ENCODE results near the gene SCFD2. TPM values are rescaled to one million over a fixed set of nuclear protein-coding genes. Genes with fewer than 3 reads are reported as not detected.
"Not testable (repeated sequence)": the region's sequence is repeated elsewhere in the genome, so short reads cannot be mapped to it uniquely, and the experiment has no call there.

Gene SCFD2
- total and polyA plus RNA-seq, 2 donors (not counting 3 experiments of a cell fraction or from before 2014, with no cell fraction given), result 12.3 to 22.8 TPM

- CTCF ChIA-PET; H3K36me3 ChIP-seq (ENCODE audit: control insufficient read depth in 2 of 2, extremely low read depth in 1 of 2, insufficient read depth in 2 of 2, low read length in 2 of 2); H3K9me1 ChIP-seq (replicated peaks; ENCODE audit: control insufficient read depth, extremely low read depth, insufficient read depth, low read length); intact Hi-C loops (cut with micrococcal nuclease); H3K79me2 ChIP-seq (ENCODE audit: control insufficient read depth, insufficient read depth, low read length); H3K4me2 ChIP-seq (ENCODE audit: insufficient read depth, low read length); H3K4me3 ChIP-seq (replicated peaks in 1 of 3; ENCODE audit: insufficient read depth in 1 of 3, low read depth in 1 of 3, low read length in 3 of 3); H3K9me3 ChIP-seq (replicated peaks; ENCODE audit: control insufficient read depth, insufficient read depth, low read length); BruUV-seq (replicated peaks); H3K27ac ChIP-seq (ENCODE audit: insufficient read depth, low read depth, low read length); H3K27me3 ChIP-seq (ENCODE audit: control insufficient read depth in 2 of 2, insufficient read depth in 2 of 2, low read length in 2 of 2); H2AFZ ChIP-seq (ENCODE audit: low read depth, low read length); H3K4me1 ChIP-seq (ENCODE audit: control insufficient read depth, extremely low read depth, insufficient read depth, low read length); dilution Hi-C loops (cut with MboI; ENCODE audit: extremely low pct_ligation_motif_present, low sequenced_read_pairs); DNase-seq (ENCODE audit: low read depth, low spot score); POLR2A ChIA-PET; H3K9ac ChIP-seq (replicated peaks; ENCODE audit: extremely low read depth, insufficient read depth, low read length); FAIRE-seq; H4K20me1 ChIP-seq (replicated peaks; ENCODE audit: control insufficient read depth, extremely low read depth, insufficient read depth, low read length): not testable (repeated sequence)
Measured at GRCh38 chr4:53236624-53237023, 129.2 kb downstream of the SCFD2 start.

GRCh38 chr4:53235547-53235946 is 130.3 kb downstream of the SCFD2 start:
- ChIA-PET POLR2A (no interaction called here), CTCF (no interaction called here)
- no peak overlapping the region for H3K4me2 ChIP-seq (ENCODE audit: insufficient read depth, low read length)
- no peak overlapping the region for H3K27ac ChIP-seq (ENCODE audit: insufficient read depth, low read depth, low read length)
- no peaks in the 10 kb centered on the region for H3K9me3 ChIP-seq (replicated peaks; ENCODE audit: control insufficient read depth, insufficient read depth, low read length)
- no peak for FAIRE-seq
- TF ChIP-seq POLR2AphosphoS5 (IDR thresholded peaks at IDR 0.05; ENCODE audit: insufficient read depth, low read depth, low read length) (no peak), EZH2 (IDR thresholded peaks at IDR 0.05; ENCODE audit: borderline replicate concordance, low read depth, low read length, severe bottlenecking) (no peak), CTCF (IDR thresholded peaks at IDR 0.05; ENCODE audit: extremely low read depth in 1 of 2, insufficient read depth in 1 of 2, low read depth in 1 of 2, low read length in 2 of 2) (no peak), FOS (IDR thresholded peaks at IDR 0.05; ENCODE audit: borderline replicate concordance, insufficient read depth, low read length) (no peak), GATA2 (IDR thresholded peaks at IDR 0.05; ENCODE audit: insufficient read depth, insufficient read length, low read depth, low read length) (no peak), JUN (IDR thresholded peaks at IDR 0.05; ENCODE audit: borderline replicate concordance, insufficient read depth, insufficient read length, low read depth) (no peak), MYC (IDR thresholded peaks at IDR 0.05; ENCODE audit: low read depth, low read length) (no peak), POLR2A (IDR thresholded peaks at IDR 0.05; ENCODE audit: low read depth, low read length) (no peak), MAX (IDR thresholded peaks at IDR 0.05; ENCODE audit: insufficient read depth, insufficient read length) (no peak)
- no peaks in the 10 kb centered on the region for H3K79me2 ChIP-seq (ENCODE audit: control insufficient read depth, insufficient read depth, low read length)
- no TSS peak for BruUV-seq (replicated peaks)
- intact Hi-C loops (cut with micrococcal nuclease) (no loop called here), dilution Hi-C loops (cut with MboI; ENCODE audit: extremely low pct_ligation_motif_present, low sequenced_read_pairs) (no loop called here)
- no peaks in the 10 kb centered on the region for H3K9me1 ChIP-seq (replicated peaks; ENCODE audit: control insufficient read depth, extremely low read depth, insufficient read depth, low read length)
- no peak overlapping the region for H2AFZ ChIP-seq (ENCODE audit: low read depth, low read length)
- no peaks in the 10 kb centered on the region for H3K36me3 ChIP-seq (ENCODE audit: control insufficient read depth in 2 of 2, extremely low read depth in 1 of 2, insufficient read depth in 2 of 2, low read length in 2 of 2)
- H4K20me1 ChIP-seq (replicated peaks; ENCODE audit: control insufficient read depth, extremely low read depth, insufficient read depth, low read length), result no peaks in the 10 kb centered on the region
- H3K4me3 ChIP-seq (replicated peaks in 1 of 3; ENCODE audit: insufficient read depth in 1 of 3, low read depth in 1 of 3, low read length in 3 of 3), result no peak overlapping the region
- no peak for DNase-seq (ENCODE audit: low read depth, low spot score)
- no peak overlapping the region for H3K9ac ChIP-seq (replicated peaks; ENCODE audit: extremely low read depth, insufficient read depth, low read length)
- H3K27me3 ChIP-seq (ENCODE audit: control insufficient read depth in 2 of 2, insufficient read depth in 2 of 2, low read length in 2 of 2), result no peaks in the 10 kb centered on the region
- no peaks in the 10 kb centered on the region for H3K4me1 ChIP-seq (ENCODE audit: control insufficient read depth, extremely low read depth, insufficient read depth, low read length)
